Stimulated activated CD4-positive, alpha-beta T cell treated with anti-CD3 and anti-CD28 coated beads, Interleukin-4, amount 100 ng/mL, for 24 hours (primary cell): Measurements from ENCODE around the gene OPTN.

ENCODE experiments used
- DNase-seq: peaks from one replicate; pipeline ENCODE4 v3.0.0-alpha.2; 2020

OPTN gene

GRCh38 chr10:13187135-13187534 is 87.2 kb downstream of the OPTN start:
- no peak for DNase-seq
